ENCODE measurements around the gene LARGE2. TPM values are rescaled to one million over a fixed set of nuclear protein-coding genes. Genes with fewer than 3 reads are reported as not detected.

LARGE2 gene
- total RNA-seq, 1 experiment from 2014 or later = 18.4 TPM

GRCh38 chr11:45900916-45901617 lies 21.4 kb upstream of the LARGE2 start:
- H3K9ac ChIP-seq (ENCODE audit: low read length) = no peak overlapping the region
- no peaks in the 10 kb centered on the region for H3K36me3 ChIP-seq (ENCODE audit: low read depth, low read length)
- no peaks in the 10 kb centered on the region for H3K79me2 ChIP-seq (ENCODE audit: low read length)
- CTCF ChIA-PET = no interaction called here
- no TSS peak for BruUV-seq (replicated peaks)
- intact Hi-C loops (cut with micrococcal nuclease) = no loop called here
- no peaks in the 10 kb centered on the region for H3K27me3 ChIP-seq (ENCODE audit: low read length)
- no peak for ATAC-seq
- H3K4me3 ChIP-seq (ENCODE audit: low read length) = peak overlapping the region; percentile 66
- no peak overlapping the region for H3K27ac ChIP-seq (ENCODE audit: low read length)
- no peaks in the 10 kb centered on the region for H3F3A ChIP-seq (ENCODE audit: low read length, unreplicated experiment)
- no peaks in the 10 kb centered on the region for H3K9me3 ChIP-seq (ENCODE audit: low read length)
- DNase-seq = no peak
- TF ChIP-seq CTCF (conservative IDR thresholded peaks at IDR 0.05; ENCODE audit: low read depth, low read length) = no peak
- no peak for TF ChIP-seq EZH2 (IDR thresholded peaks at IDR 0.05; ENCODE audit: low read length, unreplicated experiment)
- TF ChIP-seq EZH2phosphoT487 (IDR thresholded peaks at IDR 0.05; ENCODE audit: borderline replicate concordance, low read length) = no peak
- no peaks in the 10 kb centered on the region for H4K20me1 ChIP-seq (ENCODE audit: low read length)
- H3K9me2 ChIP-seq (replicated peaks; ENCODE audit: low read length) = no peaks in the 10 kb centered on the region
- peak overlapping the region; percentile 89 for H3K4me2 ChIP-seq (ENCODE audit: low read length)
- H3K4me1 ChIP-seq (ENCODE audit: insufficient read depth, low read length) = 0 out of 2 replicates have a peak, but pooled peaks cover 7% of the 10 kb centered on the region
- POLR2A ChIA-PET (ENCODE audit: unreplicated experiment) = no interaction called here
- H2AFZ ChIP-seq (ENCODE audit: low read length) = no peak overlapping the region

DNA sequence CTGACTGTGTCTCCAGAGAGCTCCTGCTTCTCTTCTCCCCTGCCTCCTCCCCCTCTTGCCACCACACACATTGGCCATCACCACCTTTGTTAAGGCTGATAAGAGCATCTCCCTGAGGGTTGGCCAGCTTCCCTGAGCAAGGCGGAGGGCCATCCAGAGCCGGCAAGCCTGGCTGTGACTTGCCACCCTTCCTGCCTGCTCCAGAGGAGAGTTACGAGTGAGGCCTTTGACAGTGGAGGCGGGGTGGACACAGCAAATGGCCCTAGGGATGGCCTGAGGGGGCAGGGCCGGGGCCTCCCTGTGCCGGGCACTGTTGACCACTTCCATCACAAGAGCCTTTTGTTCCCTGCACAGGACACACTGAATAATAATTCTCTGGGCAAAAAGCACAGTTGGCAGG lies 20.8 kb upstream of the LARGE2 start:
- ATAC-seq = no peak
- H4K20me1 ChIP-seq (ENCODE audit: low read length) = no peaks in the 10 kb centered on the region
- POLR2A ChIA-PET (ENCODE audit: unreplicated experiment) = no interaction called here
- TF ChIP-seq EZH2phosphoT487 (IDR thresholded peaks at IDR 0.05; ENCODE audit: borderline replicate concordance, low read length) (no peak), CTCF (conservative IDR thresholded peaks at IDR 0.05; ENCODE audit: low read depth, low read length) (no peak), EZH2 (IDR thresholded peaks at IDR 0.05; ENCODE audit: low read length, unreplicated experiment) (no peak)
- BruUV-seq (replicated peaks) = no TSS peak
- 0 out of 2 replicates have a peak, but pooled peaks cover 7% of the 10 kb centered on the region for H3K4me1 ChIP-seq (ENCODE audit: insufficient read depth, low read length)
- H3K27ac ChIP-seq (ENCODE audit: low read length) = no peak overlapping the region
- H3K4me2 ChIP-seq (ENCODE audit: low read length) = no peak overlapping the region
- H2AFZ ChIP-seq (ENCODE audit: low read length) = no peak overlapping the region
- H3K36me3 ChIP-seq (ENCODE audit: low read depth, low read length) = no peaks in the 10 kb centered on the region
- no peaks in the 10 kb centered on the region for H3K27me3 ChIP-seq (ENCODE audit: low read length)
- CTCF ChIA-PET = no interaction called here
- intact Hi-C loops (cut with micrococcal nuclease) = no loop called here
- H3K79me2 ChIP-seq (ENCODE audit: low read length) = no peaks in the 10 kb centered on the region
- no peak overlapping the region for H3K9ac ChIP-seq (ENCODE audit: low read length)
- H3K9me3 ChIP-seq (ENCODE audit: low read length) = no peaks in the 10 kb centered on the region
- no peak for DNase-seq
- H3K4me3 ChIP-seq (ENCODE audit: low read length) = no peak overlapping the region
- H3K9me2 ChIP-seq (replicated peaks; ENCODE audit: low read length) = no peaks in the 10 kb centered on the region
- no peaks in the 10 kb centered on the region for H3F3A ChIP-seq (ENCODE audit: low read length, unreplicated experiment)
